ENCODE measurements around the gene PSMB10. TPM values are rescaled to one million over a fixed set of nuclear protein-coding genes. Genes with fewer than 3 reads are reported as not detected.
"Not testable (repeated sequence)": the region's sequence is repeated elsewhere in the genome, so short reads cannot be mapped to it uniquely, and the experiment has no call there.

The PSMB10 gene
- total RNA-seq, 1 donor from 2014 or later, result 36.6 TPM

DNA sequence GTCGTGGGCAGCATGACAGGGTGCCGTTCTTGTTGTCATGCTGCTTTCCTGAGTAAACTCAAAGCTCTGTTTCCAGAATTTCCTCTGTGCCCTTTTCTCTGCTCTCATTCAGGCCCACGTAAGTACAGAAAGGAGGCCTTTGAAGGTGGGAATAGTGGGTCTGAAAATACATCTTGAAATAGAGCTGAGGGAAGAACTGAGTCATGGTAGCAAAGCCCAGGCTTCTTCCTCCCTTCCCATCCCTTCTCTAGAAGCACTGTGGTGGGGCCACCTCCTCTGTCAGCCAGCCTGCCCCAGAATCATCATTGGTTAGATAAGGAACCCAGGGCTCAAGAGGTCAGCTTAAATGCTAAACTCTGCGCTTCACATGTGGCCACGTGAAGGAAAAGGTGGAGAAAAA lies 14.4 kb downstream of the PSMB10 start:
- TF ChIP-seq CTCF (IDR thresholded peaks at IDR 0.05; ENCODE audit: insufficient read depth, low read length, poor library complexity, severe bottlenecking), result no peak
- Histone ChIP-seq H3K36me3 (ENCODE audit: control insufficient read depth, insufficient read depth, low read length) (no peaks in the 10 kb centered on the region), H3K27me3 (ENCODE audit: control insufficient read depth, insufficient read depth, low read length) (no peaks in the 10 kb centered on the region), H3K4me3 (ENCODE audit: low read depth, low read length) (no peak overlapping the region)
- DNase-seq (ENCODE audit: low read depth), result no peak

- Histone ChIP-seq H3K4me3 (ENCODE audit: low read depth, low read length) (no peak overlapping the region), H3K27me3 (ENCODE audit: control insufficient read depth, insufficient read depth, low read length) (no peaks in the 10 kb centered on the region), H3K36me3 (ENCODE audit: control insufficient read depth, insufficient read depth, low read length) (no peaks in the 10 kb centered on the region)
- TF ChIP-seq CTCF (IDR thresholded peaks at IDR 0.05; ENCODE audit: insufficient read depth, low read length, poor library complexity, severe bottlenecking), result no peak
- DNase-seq (ENCODE audit: low read depth), result no peak
These were observed 16.9 kb downstream of the PSMB10 start for GRCh38 chr16:67919622-67920221.

DNA sequence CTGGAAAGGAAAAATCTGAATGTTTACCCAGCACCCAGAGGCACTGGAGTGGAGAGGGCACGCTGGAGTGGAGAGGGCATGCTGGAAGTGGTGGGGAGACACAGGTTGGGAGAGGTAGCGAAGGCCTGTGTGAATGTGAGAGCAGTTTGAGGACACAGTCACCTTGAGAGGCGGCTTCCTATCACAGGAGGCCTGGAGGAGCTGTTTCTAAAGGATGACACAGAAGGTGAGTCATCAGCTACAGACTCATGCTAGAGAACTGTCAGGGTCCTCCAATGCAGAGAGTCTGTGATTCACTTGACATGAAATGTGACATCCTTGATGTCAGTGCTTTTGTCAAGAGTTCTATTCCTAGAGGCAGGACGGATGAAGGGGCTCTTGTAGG lies 18.8 kb downstream of the PSMB10 start:
- H3K4me3 ChIP-seq (ENCODE audit: low read depth, low read length), result no peak overlapping the region
- DNase-seq (ENCODE audit: low read depth), result peak; percentile 62
- TF ChIP-seq CTCF (IDR thresholded peaks at IDR 0.05; ENCODE audit: insufficient read depth, low read length, poor library complexity, severe bottlenecking), result no peak
- no peaks in the 10 kb centered on the region for H3K36me3 ChIP-seq (ENCODE audit: control insufficient read depth, insufficient read depth, low read length)
- no peaks in the 10 kb centered on the region for H3K27me3 ChIP-seq (ENCODE audit: control insufficient read depth, insufficient read depth, low read length)

GRCh38 chr16:67917140-67917851 lies 19.4 kb downstream of the PSMB10 start:
- no peak for TF ChIP-seq CTCF (IDR thresholded peaks at IDR 0.05; ENCODE audit: insufficient read depth, low read length, poor library complexity, severe bottlenecking)
- no peaks in the 10 kb centered on the region for H3K36me3 ChIP-seq (ENCODE audit: control insufficient read depth, insufficient read depth, low read length)
- H3K27me3 ChIP-seq (ENCODE audit: control insufficient read depth, insufficient read depth, low read length), result no peaks in the 10 kb centered on the region
- no peak overlapping the region for H3K4me3 ChIP-seq (ENCODE audit: low read depth, low read length)
- no peak for DNase-seq (ENCODE audit: low read depth)

- TF ChIP-seq CTCF (IDR thresholded peaks at IDR 0.05; ENCODE audit: insufficient read depth, low read length, poor library complexity, severe bottlenecking), result no peak
- no peak overlapping the region for H3K4me3 ChIP-seq (ENCODE audit: low read depth, low read length)
- no peak for DNase-seq (ENCODE audit: low read depth)
- H3K36me3 ChIP-seq (ENCODE audit: control insufficient read depth, insufficient read depth, low read length), result no peaks in the 10 kb centered on the region
- no peaks in the 10 kb centered on the region for H3K27me3 ChIP-seq (ENCODE audit: control insufficient read depth, insufficient read depth, low read length)
These were observed 20.6 kb downstream of the PSMB10 start for GRCh38 chr16:67915831-67916723.

- H3K4me3 ChIP-seq (ENCODE audit: low read depth, low read length); DNase-seq (ENCODE audit: low read depth); H3K36me3 ChIP-seq (ENCODE audit: control insufficient read depth, insufficient read depth, low read length); H3K27me3 ChIP-seq (ENCODE audit: control insufficient read depth, insufficient read depth, low read length): not testable (repeated sequence)
These were observed 21.2 kb downstream of the PSMB10 start for GRCh38 chr16:67915496-67915769.
